Parathyroid adenoma (tissue), 2 donors: ENCODE data around the gene UBE2QL1.

Experiments used
- H2AFZ ChIP-seq: fragments of 300-600 bp; sonication (generic); one replicate; pipeline ENCODE4 v1.7.0; 2017; ENCODE audit warnings: antibody characterized with exemption, mild to moderate bottlenecking
- H3K27ac ChIP-seq: fragments of 300-600 bp; sonication (generic); one replicate; pipeline ENCODE4 v1.7.0; 2017
- H3K27me3 ChIP-seq: fragments of 300-600 bp; sonication (generic); one replicate; pipeline ENCODE4 v1.7.0; 2017; ENCODE audit warnings: low read length; ENCODE audit not compliant: control insufficient read depth, insufficient read depth
- H3K36me3 ChIP-seq: fragments of 300-600 bp; sonication (generic); one replicate; pipeline ENCODE4 v1.7.0; 2017; ENCODE audit warnings: low read length; ENCODE audit not compliant: control insufficient read depth, insufficient read depth
- H3K4me1 ChIP-seq: fragments of 300-600 bp; sonication (generic); one replicate; pipeline ENCODE4 v1.7.0; 2017; ENCODE audit warnings: control low read depth
- H3K4me2 ChIP-seq: fragments of 300-600 bp; sonication (generic); one replicate; pipeline ENCODE4 v1.7.0; 2017; ENCODE audit warnings: low read length
- H3K4me3 ChIP-seq: fragments of 300-600 bp; sonication (generic); one replicate; pipeline ENCODE4 v1.7.0; 2017; ENCODE audit warnings: low read depth, low read length
- H3K79me2 ChIP-seq: fragments of 300-600 bp; sonication (generic); one replicate; pipeline ENCODE4 v1.7.0; 2017; ENCODE audit warnings: control low read depth
- H3K9ac ChIP-seq: fragments of 300-600 bp; sonication (generic); one replicate; pipeline ENCODE4 v1.7.0; 2017; ENCODE audit warnings: mild to moderate bottlenecking
- H3K9me3 ChIP-seq: fragments of 300-600 bp; sonication (generic); one replicate; pipeline ENCODE4 v1.7.0; 2017; ENCODE audit warnings: low read length; ENCODE audit not compliant: control insufficient read depth
- TF ChIP-seq, protein P1 (sequence below): fragments of 300-600 bp; sonication (generic); IDR thresholded peaks from one replicate; pipeline ENCODE4 v1.7.0; 2017; ENCODE audit warnings: antibody characterized with exemption, mild to moderate bottlenecking
- donor health status: primary hyperparathyroidism.

Gene UBE2QL1

DNA sequence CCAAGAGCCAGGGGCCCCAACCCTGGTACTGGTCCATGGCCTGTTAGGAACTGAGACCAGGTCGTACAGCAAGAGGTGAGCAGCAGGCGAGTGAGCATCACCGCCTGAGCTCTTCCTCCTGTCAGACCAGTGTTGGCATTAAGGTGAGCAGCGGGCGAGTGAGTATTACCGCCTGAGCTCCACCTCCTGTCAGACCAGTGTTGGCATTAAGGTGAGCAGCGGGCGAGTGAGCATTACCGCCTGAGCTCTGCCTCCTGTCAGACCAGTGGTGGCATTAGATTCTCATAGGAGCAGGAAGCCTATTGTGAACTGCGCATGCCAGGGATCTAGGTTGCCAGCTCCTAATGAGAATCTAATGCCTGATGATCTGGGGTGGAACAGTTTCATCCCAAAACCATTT, 31.0 kb upstream of the UBE2QL1 start:
- no peak overlapping the region for H2AFZ ChIP-seq
- H3K27ac ChIP-seq = no peak overlapping the region
- no peaks in the 10 kb centered on the region for H3K79me2 ChIP-seq
- no peaks in the 10 kb centered on the region for H3K36me3 ChIP-seq
- H3K4me3 ChIP-seq = no peak overlapping the region
- H3K9me3 ChIP-seq = no peaks in the 10 kb centered on the region
- H3K4me1 ChIP-seq = no peaks in the 10 kb centered on the region
- TF ChIP-seq, protein P1, sequence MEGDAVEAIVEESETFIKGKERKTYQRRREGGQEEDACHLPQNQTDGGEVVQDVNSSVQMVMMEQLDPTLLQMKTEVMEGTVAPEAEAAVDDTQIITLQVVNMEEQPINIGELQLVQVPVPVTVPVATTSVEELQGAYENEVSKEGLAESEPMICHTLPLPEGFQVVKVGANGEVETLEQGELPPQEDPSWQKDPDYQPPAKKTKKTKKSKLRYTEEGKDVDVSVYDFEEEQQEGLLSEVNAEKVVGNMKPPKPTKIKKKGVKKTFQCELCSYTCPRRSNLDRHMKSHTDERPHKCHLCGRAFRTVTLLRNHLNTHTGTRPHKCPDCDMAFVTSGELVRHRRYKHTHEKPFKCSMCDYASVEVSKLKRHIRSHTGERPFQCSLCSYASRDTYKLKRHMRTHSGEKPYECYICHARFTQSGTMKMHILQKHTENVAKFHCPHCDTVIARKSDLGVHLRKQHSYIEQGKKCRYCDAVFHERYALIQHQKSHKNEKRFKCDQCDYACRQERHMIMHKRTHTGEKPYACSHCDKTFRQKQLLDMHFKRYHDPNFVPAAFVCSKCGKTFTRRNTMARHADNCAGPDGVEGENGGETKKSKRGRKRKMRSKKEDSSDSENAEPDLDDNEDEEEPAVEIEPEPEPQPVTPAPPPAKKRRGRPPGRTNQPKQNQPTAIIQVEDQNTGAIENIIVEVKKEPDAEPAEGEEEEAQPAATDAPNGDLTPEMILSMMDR = no peak
- H3K27me3 ChIP-seq = no peaks in the 10 kb centered on the region
- H3K4me2 ChIP-seq = no peak overlapping the region
- H3K9ac ChIP-seq = no peak overlapping the region

DNA sequence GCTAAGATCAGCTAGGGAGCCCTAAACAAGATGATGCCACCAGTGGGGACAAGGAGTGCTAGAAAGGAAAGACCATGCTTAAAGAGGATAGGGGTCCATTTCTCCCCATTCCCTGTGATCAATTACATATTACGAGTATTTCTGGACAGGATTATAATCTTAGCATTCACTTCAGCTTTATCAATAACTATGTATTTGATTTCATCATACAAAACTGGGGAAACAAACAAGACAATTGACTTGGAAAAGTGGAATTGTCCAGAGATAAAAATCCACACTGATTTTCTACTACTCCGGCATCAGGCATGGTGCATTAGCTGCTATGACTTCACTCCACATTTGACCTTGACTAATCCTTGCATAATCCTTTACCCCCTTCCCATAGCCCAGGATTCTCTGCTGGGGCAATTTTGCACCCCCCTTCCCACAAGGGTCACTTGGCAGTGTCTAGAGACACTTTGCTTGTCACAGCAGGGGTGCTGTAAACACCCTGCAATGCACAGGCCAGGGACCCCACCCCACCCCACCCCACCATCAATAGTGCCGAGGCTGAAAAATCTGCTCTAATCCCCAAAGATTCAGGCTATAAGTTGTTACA, 29.9 kb upstream of the UBE2QL1 start:
- H3K27me3 ChIP-seq = no peaks in the 10 kb centered on the region
- no peak overlapping the region for H2AFZ ChIP-seq
- no peaks in the 10 kb centered on the region for H3K79me2 ChIP-seq
- no peak overlapping the region for H3K4me3 ChIP-seq
- no peak overlapping the region for H3K4me2 ChIP-seq
- H3K4me1 ChIP-seq = no peaks in the 10 kb centered on the region
- TF ChIP-seq, protein P1 = no peak
- no peak overlapping the region for H3K9ac ChIP-seq
- H3K27ac ChIP-seq = no peak overlapping the region
- H3K9me3 ChIP-seq = no peaks in the 10 kb centered on the region
- no peaks in the 10 kb centered on the region for H3K36me3 ChIP-seq

DNA sequence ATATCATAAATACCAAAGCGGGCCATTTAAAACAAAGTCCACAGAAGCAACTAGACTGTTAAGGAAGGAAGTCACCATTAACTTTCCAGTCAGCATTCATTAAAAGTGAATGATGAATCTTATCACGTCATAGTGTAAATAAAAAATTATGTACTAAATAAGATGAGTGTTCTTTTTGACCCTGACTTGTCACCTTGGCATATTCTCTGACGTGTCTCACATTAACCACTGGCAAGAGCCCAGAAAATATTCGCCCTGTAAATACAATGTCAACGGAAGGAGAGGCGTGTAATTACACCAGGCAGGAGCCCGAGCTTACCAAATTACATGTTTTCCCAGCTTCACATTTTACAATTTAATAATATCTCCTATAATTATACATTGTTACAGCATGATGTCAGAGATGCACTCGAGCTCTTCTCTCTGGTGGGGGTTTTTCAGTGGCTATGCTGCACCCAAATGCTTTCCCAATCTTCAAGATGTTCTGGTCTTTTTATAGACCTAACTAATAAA, 29.3 kb upstream of the UBE2QL1 start:
- H3K9me3 ChIP-seq = no peaks in the 10 kb centered on the region
- no peaks in the 10 kb centered on the region for H3K36me3 ChIP-seq
- H3K27me3 ChIP-seq = no peaks in the 10 kb centered on the region
- H3K4me3 ChIP-seq = no peak overlapping the region
- no peak overlapping the region for H3K27ac ChIP-seq
- H3K79me2 ChIP-seq = no peaks in the 10 kb centered on the region
- no peak overlapping the region for H3K9ac ChIP-seq
- no peak overlapping the region for H3K4me2 ChIP-seq
- TF ChIP-seq, protein P1 = no peak
- no peaks in the 10 kb centered on the region for H3K4me1 ChIP-seq
- H2AFZ ChIP-seq = no peak overlapping the region

DNA sequence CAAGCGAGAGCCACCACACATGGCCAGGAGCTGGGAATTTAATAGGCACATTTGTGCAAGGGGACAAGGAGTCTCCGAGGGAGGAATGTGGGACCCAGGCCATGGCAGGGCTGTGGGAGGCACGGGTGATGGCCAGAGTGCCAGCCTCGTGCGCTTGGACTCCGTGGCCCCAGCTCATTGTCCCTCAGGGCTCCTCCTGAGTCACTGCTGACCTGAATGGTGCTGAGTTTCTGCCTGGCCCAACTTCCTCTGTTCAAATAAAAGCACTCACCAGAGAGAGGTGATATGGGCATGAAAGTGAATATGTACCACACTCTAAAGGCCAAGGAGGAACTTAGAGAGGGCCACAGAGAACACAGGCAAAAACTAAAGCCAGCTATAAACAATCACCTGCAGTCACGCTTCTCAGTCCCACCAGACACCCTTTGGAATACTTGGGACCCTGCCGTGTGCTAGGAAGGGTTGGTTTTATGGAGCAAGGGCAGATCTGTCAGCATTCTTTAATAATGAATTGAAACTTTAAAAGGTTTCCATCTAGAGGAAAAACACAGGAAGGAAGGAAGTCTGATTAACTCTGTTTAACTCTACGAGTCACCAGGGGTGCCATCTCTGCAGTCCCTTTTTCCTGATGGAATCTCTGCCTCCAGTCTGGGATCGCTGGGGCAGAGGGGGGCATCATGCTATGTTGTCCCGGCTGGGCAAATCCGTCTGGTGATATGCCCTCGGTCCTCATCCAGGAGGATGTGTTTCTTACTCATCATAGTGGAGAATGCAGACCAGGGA, 25.1 kb upstream of the UBE2QL1 start:
- TF ChIP-seq, protein P1 = no peak
- no peaks in the 10 kb centered on the region for H3K79me2 ChIP-seq
- no peak overlapping the region for H3K9ac ChIP-seq
- no peak overlapping the region for H3K27ac ChIP-seq
- no peaks in the 10 kb centered on the region for H3K4me1 ChIP-seq
- no peaks in the 10 kb centered on the region for H3K9me3 ChIP-seq
- H3K4me2 ChIP-seq = no peak overlapping the region
- no peaks in the 10 kb centered on the region for H3K36me3 ChIP-seq
- no peak overlapping the region for H3K4me3 ChIP-seq
- no peak overlapping the region for H2AFZ ChIP-seq
- no peaks in the 10 kb centered on the region for H3K27me3 ChIP-seq
